T-helper 1 cell treated with Interleukin-12 subunit alpha and Interleukin-12 subunit beta and Interleukin-4 antibody, amounts not matched to agents 30 μg/mL and 1 μg/mL, for 36 hours (primary cell): Measurements from ENCODE around the gene MEX3D.
"Not testable (repeated sequence)": the region's sequence is repeated elsewhere in the genome, so short reads cannot be mapped to it uniquely, and the experiment has no call there.

Experiments
- H3K27ac Mint-ChIP-seq: one replicate; pipeline ENCODE4 v1.8.0; 2021; ENCODE audit warnings: mild to moderate bottlenecking, mixed read lengths
- H3K27me3 Mint-ChIP-seq: one replicate; pipeline ENCODE4 v1.8.0; 2021; ENCODE audit warnings: low read depth, mixed read lengths
- H3K36me3 Mint-ChIP-seq: one replicate; pipeline ENCODE4 v1.8.0; 2021; ENCODE audit warnings: low read depth, mixed read lengths
- H3K4me1 Mint-ChIP-seq: one replicate; pipeline ENCODE4 v1.8.0; 2021; ENCODE audit warnings: low read depth, mixed read lengths
- H3K4me3 Mint-ChIP-seq: one replicate; pipeline ENCODE4 v1.8.0; 2021; ENCODE audit warnings: mild to moderate bottlenecking, moderate library complexity, mixed read lengths
- H3K9me3 Mint-ChIP-seq: one replicate; pipeline ENCODE4 v1.8.0; 2021; ENCODE audit warnings: mixed read lengths

MEX3D gene

GRCh38 chr19:1549332-1549945 lies 18.7 kb downstream of the MEX3D start:
- Mint-ChIP-seq H3K9me3 (no peaks in the 10 kb centered on the region), H3K27ac (no peak overlapping the region), H3K4me3 (no peak overlapping the region), H3K4me1 (peaks cover 2% of the 10 kb centered on the region), H3K36me3 (no peaks in the 10 kb centered on the region), H3K27me3 (peaks cover 7% of the 10 kb centered on the region)

- H3K4me3 Mint-ChIP-seq, result no peak overlapping the region
- H3K27ac Mint-ChIP-seq, result no peak overlapping the region
- H3K36me3 Mint-ChIP-seq, result no peaks in the 10 kb centered on the region
- H3K9me3 Mint-ChIP-seq, result no peaks in the 10 kb centered on the region
- H3K4me1 Mint-ChIP-seq, result peaks cover under 1% of the 10 kb centered on the region
- peaks cover 4% of the 10 kb centered on the region for H3K27me3 Mint-ChIP-seq
These were observed 27.7 kb downstream of the MEX3D start for GRCh38 chr19:1540365-1540925.

GRCh38 chr19:1539749-1540148 lies 28.4 kb downstream of the MEX3D start:
- not testable (repeated sequence) for H3K9me3 Mint-ChIP-seq, H3K36me3 Mint-ChIP-seq, H3K27ac Mint-ChIP-seq, H3K4me3 Mint-ChIP-seq, H3K4me1 Mint-ChIP-seq, H3K27me3 Mint-ChIP-seq

GRCh38 chr19:1538978-1539377 lies 29.1 kb downstream of the MEX3D start:
- H3K27me3 Mint-ChIP-seq, result peaks cover 4% of the 10 kb centered on the region

GRCh38 chr19:1535699-1536098 lies 32.4 kb downstream of the MEX3D start:
- not testable (repeated sequence) for H3K9me3 Mint-ChIP-seq, H3K36me3 Mint-ChIP-seq, H3K4me1 Mint-ChIP-seq, H3K27ac Mint-ChIP-seq, H3K4me3 Mint-ChIP-seq, H3K27me3 Mint-ChIP-seq

More at GRCh38 chr19:1538978-1539377, 29.1 kb downstream of the MEX3D start:
- Mint-ChIP-seq H3K9me3 (no peaks in the 10 kb centered on the region), H3K36me3 (no peaks in the 10 kb centered on the region), H3K4me1 (no peaks in the 10 kb centered on the region), H3K27ac (no peak overlapping the region), H3K4me3 (no peak overlapping the region)

GRCh38 chr19:1534972-1535371 lies 33.2 kb downstream of the MEX3D start:
- H3K27ac Mint-ChIP-seq, result no peak overlapping the region
- H3K36me3 Mint-ChIP-seq, result no peaks in the 10 kb centered on the region
- H3K9me3 Mint-ChIP-seq, result no peaks in the 10 kb centered on the region
- H3K4me1 Mint-ChIP-seq, result no peaks in the 10 kb centered on the region
- no peaks in the 10 kb centered on the region for H3K27me3 Mint-ChIP-seq
- H3K4me3 Mint-ChIP-seq, result no peak overlapping the region

- H3K4me1 Mint-ChIP-seq, result no peaks in the 10 kb centered on the region
- no peak overlapping the region for H3K4me3 Mint-ChIP-seq
- no peaks in the 10 kb centered on the region for H3K36me3 Mint-ChIP-seq
- no peaks in the 10 kb centered on the region for H3K9me3 Mint-ChIP-seq
- H3K27me3 Mint-ChIP-seq, result no peaks in the 10 kb centered on the region
- no peak overlapping the region for H3K27ac Mint-ChIP-seq
These were observed 34.5 kb downstream of the MEX3D start for GRCh38 chr19:1533510-1534150.

GRCh38 chr19:1532003-1532402 lies 36.1 kb downstream of the MEX3D start:
- Mint-ChIP-seq H3K9me3 (no peaks in the 10 kb centered on the region), H3K36me3 (no peaks in the 10 kb centered on the region), H3K27me3 (no peaks in the 10 kb centered on the region), H3K4me3 (no peak overlapping the region), H3K27ac (no peak overlapping the region), H3K4me1 (no peaks in the 10 kb centered on the region)

GRCh38 chr19:1531587-1531986 lies 36.5 kb downstream of the MEX3D start:
- Mint-ChIP-seq H3K27me3 (no peaks in the 10 kb centered on the region), H3K4me3 (no peak overlapping the region), H3K27ac (no peak overlapping the region), H3K36me3 (no peaks in the 10 kb centered on the region), H3K9me3 (no peaks in the 10 kb centered on the region), H3K4me1 (no peaks in the 10 kb centered on the region)

- not testable (repeated sequence) for H3K4me1 Mint-ChIP-seq, H3K27me3 Mint-ChIP-seq, H3K27ac Mint-ChIP-seq, H3K9me3 Mint-ChIP-seq, H3K4me3 Mint-ChIP-seq, H3K36me3 Mint-ChIP-seq
These were observed 37.3 kb downstream of the MEX3D start for GRCh38 chr19:1530856-1531255.

GRCh38 chr19:1529430-1529816 lies 38.7 kb downstream of the MEX3D start:
- no peak overlapping the region for H3K4me3 Mint-ChIP-seq
- H3K4me1 Mint-ChIP-seq, result no peaks in the 10 kb centered on the region
- H3K27ac Mint-ChIP-seq, result no peak overlapping the region
- peaks cover 15% of the 10 kb centered on the region for H3K27me3 Mint-ChIP-seq
- no peaks in the 10 kb centered on the region for H3K36me3 Mint-ChIP-seq
- no peaks in the 10 kb centered on the region for H3K9me3 Mint-ChIP-seq

GRCh38 chr19:1528596-1529429 lies 39.3 kb downstream of the MEX3D start:
- peaks cover 18% of the 10 kb centered on the region for H3K27me3 Mint-ChIP-seq
- H3K9me3 Mint-ChIP-seq, result no peaks in the 10 kb centered on the region
- no peak overlapping the region for H3K4me3 Mint-ChIP-seq
- H3K36me3 Mint-ChIP-seq, result no peaks in the 10 kb centered on the region
- H3K27ac Mint-ChIP-seq, result no peak overlapping the region
- no peaks in the 10 kb centered on the region for H3K4me1 Mint-ChIP-seq

- Mint-ChIP-seq H3K36me3 (no peaks in the 10 kb centered on the region), H3K4me1 (no peaks in the 10 kb centered on the region), H3K27me3 (peaks cover 26% of the 10 kb centered on the region), H3K9me3 (no peaks in the 10 kb centered on the region), H3K4me3 (no peak overlapping the region), H3K27ac (no peak overlapping the region)
These were observed 40.3 kb downstream of the MEX3D start for GRCh38 chr19:1527650-1528309.

GRCh38 chr19:1526979-1527649 lies 41.0 kb downstream of the MEX3D start:
- H3K4me3 Mint-ChIP-seq, result no peak overlapping the region
- H3K27ac Mint-ChIP-seq, result no peak overlapping the region
- H3K4me1 Mint-ChIP-seq, result no peaks in the 10 kb centered on the region
- H3K9me3 Mint-ChIP-seq, result no peaks in the 10 kb centered on the region
- H3K36me3 Mint-ChIP-seq, result no peaks in the 10 kb centered on the region
- peaks cover 26% of the 10 kb centered on the region for H3K27me3 Mint-ChIP-seq
